Measurements from ENCODE around the gene HERC6.
"Not testable (repeated sequence)": the region's sequence is repeated elsewhere in the genome, so short reads cannot be mapped to it uniquely, and the experiment has no call there.

Gene HERC6

GRCh38 chr4:88390128-88390527, 11.5 kb downstream of the HERC6 start:
- DNase-seq (ENCODE audit: low spot score), result no peak
- no peak for FAIRE-seq

DNA sequence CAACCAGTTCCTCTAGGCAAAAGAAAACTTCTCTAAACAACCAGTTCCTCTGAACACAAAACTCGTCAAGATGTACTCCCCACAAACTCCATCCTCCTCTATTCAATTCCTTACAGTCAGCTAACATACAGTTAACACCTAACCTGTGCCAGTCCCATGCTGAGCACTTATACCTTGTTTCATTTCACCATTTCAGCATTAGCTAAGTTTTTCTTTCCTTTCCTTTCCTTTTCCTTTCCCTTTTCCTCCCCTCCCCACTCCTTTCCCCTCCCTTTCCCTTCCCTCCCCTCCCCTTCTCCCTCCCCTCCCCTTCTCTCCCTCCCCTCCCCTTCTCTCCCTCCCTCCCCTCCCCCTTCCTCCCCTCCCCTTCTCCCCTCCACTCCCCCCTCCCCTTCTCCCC, 13.1 kb downstream of the HERC6 start:
- FAIRE-seq (no peak), DNase-seq (ENCODE audit: low spot score) (no peak)

DNA sequence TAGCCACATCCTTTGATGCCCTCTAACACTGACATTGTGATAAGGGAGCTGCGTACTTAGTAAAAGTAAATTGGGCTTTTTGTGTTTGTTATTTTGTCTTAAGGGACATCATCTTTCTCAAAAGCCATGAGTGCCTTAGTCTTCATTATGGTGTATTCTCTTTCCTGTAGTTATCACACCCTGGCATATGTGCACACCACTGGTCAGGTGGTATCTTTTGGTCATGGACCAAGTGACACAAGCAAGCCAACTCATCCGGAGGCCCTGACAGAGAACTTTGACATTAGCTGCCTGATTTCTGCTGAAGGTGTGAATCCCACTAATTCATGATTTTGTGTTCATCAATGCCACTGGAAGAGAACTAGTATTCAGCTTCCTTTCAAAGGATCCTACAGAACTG, 18.0 kb downstream of the HERC6 start:
- DNase-seq (ENCODE audit: low spot score), result no peak
- FAIRE-seq, result no peak

DNA sequence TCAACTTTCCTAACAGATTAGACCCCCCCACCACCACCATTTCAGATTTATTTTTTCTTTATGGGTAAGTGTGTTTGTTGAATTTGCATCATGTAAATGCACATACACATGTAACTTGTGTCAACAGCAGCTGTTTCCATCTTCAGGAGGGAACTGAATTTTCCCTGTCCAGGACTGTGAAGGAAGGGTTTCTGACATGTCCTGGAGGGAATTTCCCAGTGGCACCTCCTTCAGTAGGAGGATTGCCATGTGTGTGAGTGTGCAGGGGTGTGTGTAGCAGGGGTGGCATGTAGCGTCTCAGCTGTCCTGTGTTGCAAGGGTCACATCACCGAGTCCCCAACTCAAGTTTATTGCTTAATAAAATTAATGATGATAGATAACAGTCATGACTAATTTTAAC, 19.7 kb downstream of the HERC6 start:
- FAIRE-seq (no peak), DNase-seq (ENCODE audit: low spot score) (no peak)

GRCh38 chr4:88409206-88409605, 30.6 kb downstream of the HERC6 start:
- FAIRE-seq, result no peak
- no peak for DNase-seq (ENCODE audit: low spot score)

DNA sequence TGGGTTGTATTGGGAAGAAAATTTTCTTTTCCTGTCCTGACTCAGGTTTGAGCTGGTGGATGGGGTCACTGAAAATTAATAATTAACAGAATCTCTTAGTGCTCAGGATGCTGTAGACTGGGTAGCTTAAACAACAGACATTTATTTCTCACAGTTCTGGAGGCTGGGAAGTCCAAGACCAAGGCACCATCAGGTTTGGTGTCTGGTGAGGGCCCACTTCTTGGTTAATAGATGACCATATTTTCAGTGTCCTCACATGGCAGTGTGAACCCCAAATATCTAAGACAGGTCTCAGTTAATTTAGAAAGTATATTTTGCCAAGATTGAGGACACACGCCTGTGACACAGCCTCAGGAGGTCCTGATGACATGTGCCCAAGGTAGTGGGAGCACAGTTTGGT, 31.1 kb downstream of the HERC6 start:
- DNase-seq (ENCODE audit: low spot score) (no peak), FAIRE-seq (no peak)

GRCh38 chr4:88411491-88412096, 32.9 kb downstream of the HERC6 start:
- no peak for DNase-seq (ENCODE audit: low spot score)
- no peak for FAIRE-seq

DNA sequence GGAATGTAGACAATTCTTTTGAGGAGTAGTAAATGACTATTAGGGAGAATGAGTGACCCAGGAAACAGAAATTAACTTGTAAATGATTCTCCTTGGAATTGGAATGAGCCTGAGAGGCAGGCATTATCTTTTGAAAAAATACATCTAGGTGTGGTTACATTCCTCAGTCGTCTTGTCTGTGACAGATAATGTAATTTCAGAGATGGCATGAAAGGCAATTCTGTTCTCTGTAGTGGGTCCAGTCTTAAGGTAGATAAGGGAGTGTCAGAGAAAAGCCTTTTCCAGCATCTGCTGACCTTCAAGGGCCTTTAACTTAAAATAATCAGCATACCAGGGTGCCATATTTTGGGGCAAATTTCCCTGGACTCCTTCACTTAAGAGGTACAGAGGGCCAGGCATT, 35.1 kb downstream of the HERC6 start:
- DNase-seq (ENCODE audit: low spot score), result no peak
- FAIRE-seq, result no peak

- no peak for DNase-seq (ENCODE audit: low spot score)
- no peak for FAIRE-seq
These were observed 36.1 kb downstream of the HERC6 start for GRCh38 chr4:88414755-88415154.

- DNase-seq (ENCODE audit: low spot score) (no peak), FAIRE-seq (no peak)
These were observed 37.3 kb downstream of the HERC6 start for GRCh38 chr4:88415982-88416381.

- no peak for FAIRE-seq
- no peak for DNase-seq (ENCODE audit: low spot score)
These were observed 39.8 kb downstream of the HERC6 start for GRCh38 chr4:88418411-88418810.

GRCh38 chr4:88419874-88420273, 41.2 kb downstream of the HERC6 start:
- FAIRE-seq (no peak), DNase-seq (ENCODE audit: low spot score) (no peak)

DNA sequence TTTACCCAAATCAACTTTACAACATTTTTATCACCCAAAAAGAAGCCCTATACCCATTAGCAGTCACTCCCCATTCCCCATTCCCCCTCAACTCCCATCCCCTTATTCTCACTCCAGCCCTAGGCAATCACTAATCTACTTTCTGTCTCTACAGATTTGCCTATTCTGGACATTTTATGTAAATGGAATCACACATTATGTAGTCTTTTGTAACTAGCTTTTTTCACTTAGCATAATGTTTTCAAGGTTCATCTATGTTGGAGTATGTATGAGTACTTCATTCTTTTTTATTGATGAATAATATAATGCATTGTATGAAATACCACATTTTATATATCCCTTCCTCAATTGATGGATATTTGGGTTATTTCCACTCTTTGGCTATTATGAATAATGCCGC, 42.2 kb downstream of the HERC6 start:
- no peak for DNase-seq (ENCODE audit: low spot score)
- FAIRE-seq, result no peak

DNA sequence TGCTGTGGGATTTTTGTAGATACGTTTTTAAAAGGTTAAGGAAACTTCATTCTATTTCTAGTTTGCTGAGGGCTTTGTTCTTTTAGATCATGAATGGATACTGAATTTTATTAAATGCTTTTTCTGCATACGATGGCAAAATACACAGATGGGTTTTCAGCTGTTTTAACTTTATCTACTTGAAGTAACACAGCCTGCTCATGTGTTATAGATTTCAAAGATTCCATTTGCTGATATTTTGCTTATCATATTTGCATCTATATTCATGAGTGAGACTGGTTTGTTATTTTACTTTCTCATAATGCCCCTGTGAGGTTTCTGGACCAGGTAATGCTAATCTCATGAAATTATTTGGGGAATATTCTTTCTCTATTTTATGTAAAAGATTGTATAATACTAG, 43.8 kb downstream of the HERC6 start:
- no peak for FAIRE-seq
- no peak for DNase-seq (ENCODE audit: low spot score)

DNA sequence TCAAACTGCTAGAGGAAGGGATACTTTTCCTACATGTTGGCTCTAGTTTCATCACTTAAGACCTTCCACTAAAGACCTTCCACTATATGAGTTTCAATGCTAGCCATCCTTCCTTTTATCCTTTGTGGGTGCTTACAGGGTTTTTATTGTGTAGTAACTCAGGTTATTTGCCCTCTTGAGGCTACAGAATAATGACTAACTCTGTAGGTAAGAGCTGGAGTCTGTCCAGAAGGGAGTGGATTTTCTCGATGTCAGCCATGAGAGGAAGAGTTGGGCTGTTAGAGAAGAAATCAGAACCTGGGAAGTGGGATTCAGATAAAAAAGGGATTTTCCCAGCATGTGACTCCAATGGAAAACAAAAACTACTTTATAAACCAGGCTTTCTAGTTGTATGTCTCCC, 50.7 kb downstream of the HERC6 start:
- FAIRE-seq (no peak), DNase-seq (ENCODE audit: low spot score) (no peak)

- DNase-seq (ENCODE audit: low spot score) (no peak), FAIRE-seq (no peak)
These were observed 57.5 kb downstream of the HERC6 start for GRCh38 chr4:88435987-88436693.

- FAIRE-seq; DNase-seq (ENCODE audit: low spot score): not testable (repeated sequence)
These were observed 59.2 kb downstream of the HERC6 start for GRCh38 chr4:88437873-88438272.

DNA sequence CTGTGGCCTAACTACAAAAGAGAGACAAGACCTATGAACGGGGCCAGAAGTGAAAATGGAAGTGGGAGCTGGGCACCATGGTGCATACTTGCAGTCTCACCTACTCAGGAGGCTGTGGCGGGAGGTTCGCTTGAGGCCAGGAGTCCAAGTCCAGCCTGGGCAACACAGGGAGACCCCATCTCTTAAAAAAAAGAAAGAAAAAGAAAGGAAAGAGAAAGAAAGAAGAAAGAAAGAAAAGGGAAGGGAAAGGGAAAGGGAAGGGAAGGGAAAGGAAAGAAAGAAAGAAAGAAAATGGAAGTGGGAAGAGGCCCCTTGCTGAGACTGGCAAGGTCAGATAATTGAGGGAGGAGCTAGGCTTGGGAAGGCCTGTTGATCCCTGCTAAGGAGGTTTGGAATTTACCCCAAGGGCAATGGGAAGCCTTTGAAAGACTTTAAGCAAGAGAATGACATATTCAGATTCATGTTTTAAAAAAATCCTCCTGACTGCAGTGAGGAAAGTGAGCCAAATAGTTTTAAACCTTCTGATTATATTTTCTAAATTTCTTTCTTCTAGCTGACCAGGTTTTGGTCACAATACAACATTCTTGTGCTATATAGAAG, 60.6 kb downstream of the HERC6 start:
- DNase-seq (ENCODE audit: low spot score), result no peak
- no peak for FAIRE-seq

- no peak for DNase-seq (ENCODE audit: low spot score)
- no peak for FAIRE-seq
These were observed 61.5 kb downstream of the HERC6 start for GRCh38 chr4:88440146-88440545.

DNA sequence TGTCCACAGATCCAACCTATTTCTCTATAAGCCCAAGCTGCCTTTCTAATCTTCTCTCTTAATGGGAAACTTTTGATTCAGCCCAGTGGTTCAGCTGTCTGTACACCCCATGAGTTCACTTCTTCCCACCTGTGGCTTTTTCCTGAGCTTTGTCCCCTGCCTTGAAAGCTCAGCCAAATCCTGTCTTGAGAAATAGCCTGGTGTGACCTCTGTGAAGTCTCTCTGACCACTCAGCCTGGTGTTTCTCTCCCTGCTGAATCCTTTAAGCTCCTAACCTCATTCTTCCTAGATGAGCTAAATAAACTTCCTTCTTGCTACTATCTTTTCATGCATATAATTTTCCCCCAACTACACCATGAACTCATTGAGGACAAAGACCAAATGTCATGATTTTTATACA, 63.0 kb downstream of the HERC6 start:
- FAIRE-seq (no peak), DNase-seq (ENCODE audit: low spot score) (no peak)

DNA sequence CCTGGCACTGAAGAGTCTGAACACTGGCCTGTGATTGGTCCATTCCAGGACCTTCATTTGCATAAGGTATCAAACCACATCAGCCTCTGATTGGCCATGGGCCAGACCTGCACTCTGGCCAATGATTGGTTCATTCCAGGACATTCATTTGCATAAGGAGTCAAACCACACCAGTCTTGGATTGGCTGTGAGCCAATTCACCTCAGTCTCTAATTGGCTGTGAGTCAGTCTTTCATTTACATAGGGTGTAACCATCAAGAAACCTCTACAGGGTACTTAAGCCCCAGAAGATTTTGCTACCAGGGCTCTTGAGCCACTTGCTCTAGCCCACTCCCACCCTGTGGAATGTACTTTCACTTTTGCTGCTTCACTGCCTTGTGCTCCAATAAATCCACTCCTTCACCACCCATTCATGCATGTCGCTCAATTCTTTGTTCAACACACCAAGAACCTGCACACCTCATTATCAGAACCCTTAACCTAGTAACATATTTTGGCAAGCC, 64.1 kb downstream of the HERC6 start:
- no peak for DNase-seq (ENCODE audit: low spot score)
- no peak for FAIRE-seq

DNA sequence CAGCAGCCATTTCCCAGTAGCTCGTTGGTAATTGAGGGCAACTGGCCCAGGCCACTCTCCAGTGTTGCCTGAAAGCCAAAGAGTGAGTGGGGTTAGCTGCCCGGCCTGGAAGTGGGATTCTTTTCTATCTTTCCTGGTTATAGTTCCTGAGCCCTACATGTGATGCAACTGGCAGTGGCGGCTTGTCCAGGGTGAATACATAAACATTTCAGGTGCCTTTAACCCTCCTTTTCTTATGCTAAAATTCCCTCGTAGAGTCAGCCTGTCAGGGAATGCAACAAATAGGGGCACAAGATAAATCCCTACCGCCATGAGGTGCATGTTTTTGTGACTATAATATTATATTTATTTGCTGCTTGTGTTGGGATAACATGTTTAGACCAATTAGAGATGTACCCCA, 64.8 kb downstream of the HERC6 start:
- no peak for FAIRE-seq

GRCh38 chr4:88445252-88445651, 66.6 kb downstream of the HERC6 start:
- FAIRE-seq, result no peak
- no peak for DNase-seq (ENCODE audit: low spot score)

More for the DNA sequence above, 64.8 kb downstream of the HERC6 start:
- DNase-seq (ENCODE audit: low spot score), result no peak

All from RCC 7860 (cell line).